ENCODE results near the gene GDI1.

GDI1 gene

GRCh38 chrX:154482786-154483185 is 45.8 kb downstream of the GDI1 start:
- no peak for DNase-seq (ENCODE audit: extremely low read depth, insufficient read length)
- Histone ChIP-seq H3K4me3 (replicated peaks; ENCODE audit: low read depth, low read length) (no peak overlapping the region), H3K27me3 (replicated peaks; ENCODE audit: control insufficient read depth, insufficient read depth, low read length) (no peaks in the 10 kb centered on the region), H3K36me3 (ENCODE audit: control insufficient read depth, insufficient read depth, low read length) (peaks cover 4% of the 10 kb centered on the region)
- TF ChIP-seq CTCF (IDR thresholded peaks at IDR 0.05; ENCODE audit: insufficient read depth, low read length, poor library complexity, severe bottlenecking) = no peak

- H3K4me3 ChIP-seq (replicated peaks; ENCODE audit: low read depth, low read length) = no peak overlapping the region
- H3K27me3 ChIP-seq (replicated peaks; ENCODE audit: control insufficient read depth, insufficient read depth, low read length) = no peaks in the 10 kb centered on the region
- DNase-seq (ENCODE audit: extremely low read depth, insufficient read length) = no peak
- TF ChIP-seq CTCF (IDR thresholded peaks at IDR 0.05; ENCODE audit: insufficient read depth, low read length, poor library complexity, severe bottlenecking) = no peak
- peaks cover 5% of the 10 kb centered on the region for H3K36me3 ChIP-seq (ENCODE audit: control insufficient read depth, insufficient read depth, low read length)
Observed at GRCh38 chrX:154483325-154483724, 46.4 kb downstream of the GDI1 start.

- Histone ChIP-seq H3K27me3 (replicated peaks; ENCODE audit: control insufficient read depth, insufficient read depth, low read length) (no peaks in the 10 kb centered on the region), H3K36me3 (ENCODE audit: control insufficient read depth, insufficient read depth, low read length) (peaks cover 6% of the 10 kb centered on the region), H3K4me3 (replicated peaks; ENCODE audit: low read depth, low read length) (no peak overlapping the region)
- no peak for DNase-seq (ENCODE audit: extremely low read depth, insufficient read length)
- TF ChIP-seq CTCF (IDR thresholded peaks at IDR 0.05; ENCODE audit: insufficient read depth, low read length, poor library complexity, severe bottlenecking) = no peak
Observed at GRCh38 chrX:154484255-154485149, 47.5 kb downstream of the GDI1 start.

GRCh38 chrX:154485150-154486051 is 48.4 kb downstream of the GDI1 start:
- no peak for DNase-seq (ENCODE audit: extremely low read depth, insufficient read length)
- no peak for TF ChIP-seq CTCF (IDR thresholded peaks at IDR 0.05; ENCODE audit: insufficient read depth, low read length, poor library complexity, severe bottlenecking)
- peak overlapping the region; percentile 73 for H3K4me3 ChIP-seq (replicated peaks; ENCODE audit: low read depth, low read length)
- H3K36me3 ChIP-seq (ENCODE audit: control insufficient read depth, insufficient read depth, low read length) = peaks cover 6% of the 10 kb centered on the region
- no peaks in the 10 kb centered on the region for H3K27me3 ChIP-seq (replicated peaks; ENCODE audit: control insufficient read depth, insufficient read depth, low read length)

- H3K27me3 ChIP-seq (replicated peaks; ENCODE audit: control insufficient read depth, insufficient read depth, low read length) = no peaks in the 10 kb centered on the region
- TF ChIP-seq CTCF (IDR thresholded peaks at IDR 0.05; ENCODE audit: insufficient read depth, low read length, poor library complexity, severe bottlenecking) = no peak
- peak; percentile 52 for DNase-seq (ENCODE audit: extremely low read depth, insufficient read length)
- H3K36me3 ChIP-seq (ENCODE audit: control insufficient read depth, insufficient read depth, low read length) = peaks cover 6% of the 10 kb centered on the region
- H3K4me3 ChIP-seq (replicated peaks; ENCODE audit: low read depth, low read length) = peak overlapping the region; percentile 73
Observed at GRCh38 chrX:154486052-154486395, 49.1 kb downstream of the GDI1 start.
